GM19240 (cell line): ENCODE data around the gene EBF3.

Experiments
- DNase-seq: peaks from one replicate; pipeline ENCODE4 v3.0.0; 2011; ENCODE audit warnings: low spot score; ENCODE audit not compliant: insufficient read length

EBF3 gene

DNA sequence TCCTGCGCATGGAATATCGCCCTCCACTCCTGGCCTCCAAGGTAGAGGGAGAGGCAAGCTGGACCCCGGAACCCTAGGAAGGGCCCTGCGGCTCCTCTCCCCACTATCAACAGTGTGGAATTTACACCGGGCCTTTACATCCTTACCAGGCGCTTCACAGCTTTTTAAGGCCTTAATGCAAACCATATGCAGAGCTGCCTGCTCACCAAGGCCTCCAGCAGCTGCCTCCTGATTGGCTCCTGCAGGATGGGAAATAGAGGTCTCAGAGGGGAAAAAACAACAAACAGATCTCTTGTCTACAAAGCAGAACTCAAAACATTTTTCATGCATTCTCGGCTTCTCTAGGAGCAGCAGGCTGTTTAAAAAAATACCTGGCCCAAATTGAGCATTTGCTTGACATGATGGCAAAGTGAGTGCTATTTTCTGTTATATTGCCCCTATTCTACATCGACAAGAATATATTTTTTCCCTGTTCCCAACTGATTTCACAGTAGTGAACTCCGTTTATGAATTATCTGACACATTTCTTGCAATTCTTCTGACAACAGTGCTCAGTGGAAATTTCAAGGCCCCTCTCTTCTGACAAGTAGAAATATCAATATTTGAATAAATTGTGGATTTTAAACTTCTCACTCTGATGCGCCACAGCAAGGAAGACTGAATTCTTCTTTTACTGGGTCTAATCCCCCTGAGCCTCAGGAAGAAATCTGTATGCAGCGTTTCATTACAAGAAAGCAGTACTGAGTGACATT lies 51.7 kb downstream of the EBF3 start:
- no peak for DNase-seq

DNA sequence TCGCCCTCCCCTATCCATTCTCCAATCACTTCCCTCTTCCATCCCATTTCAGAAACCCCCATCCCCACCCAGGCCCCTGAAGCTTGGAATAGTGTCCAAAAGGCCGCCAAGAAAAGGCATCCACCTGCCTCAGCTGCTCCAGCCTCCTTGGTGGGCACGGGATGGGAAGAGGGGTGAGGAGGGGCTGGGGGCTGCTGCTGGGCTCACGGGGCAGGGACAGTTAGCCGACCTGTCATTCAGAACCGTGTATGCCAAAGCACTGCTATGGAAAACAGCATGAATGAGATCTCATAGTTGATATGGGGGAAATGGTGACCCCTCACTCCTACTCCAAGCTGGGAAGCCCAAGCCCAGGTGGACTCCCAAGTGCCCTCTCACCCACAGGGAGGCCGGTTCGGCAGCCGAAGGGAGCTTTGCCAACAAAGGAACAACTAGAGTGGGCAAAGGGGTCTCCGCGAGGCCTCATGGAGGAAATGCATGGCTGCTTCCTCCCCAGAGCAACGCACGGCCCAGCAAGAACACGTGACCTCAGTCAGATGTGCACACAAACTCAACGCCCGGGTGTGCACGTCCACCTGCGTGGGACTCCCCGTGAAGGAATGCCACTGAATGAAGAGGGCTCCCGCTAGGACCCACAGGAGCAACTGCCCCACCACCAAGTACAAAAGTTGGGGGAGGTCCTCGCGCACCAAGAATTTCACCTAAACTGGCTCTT lies 52.5 kb downstream of the EBF3 start:
- no peak for DNase-seq

DNA sequence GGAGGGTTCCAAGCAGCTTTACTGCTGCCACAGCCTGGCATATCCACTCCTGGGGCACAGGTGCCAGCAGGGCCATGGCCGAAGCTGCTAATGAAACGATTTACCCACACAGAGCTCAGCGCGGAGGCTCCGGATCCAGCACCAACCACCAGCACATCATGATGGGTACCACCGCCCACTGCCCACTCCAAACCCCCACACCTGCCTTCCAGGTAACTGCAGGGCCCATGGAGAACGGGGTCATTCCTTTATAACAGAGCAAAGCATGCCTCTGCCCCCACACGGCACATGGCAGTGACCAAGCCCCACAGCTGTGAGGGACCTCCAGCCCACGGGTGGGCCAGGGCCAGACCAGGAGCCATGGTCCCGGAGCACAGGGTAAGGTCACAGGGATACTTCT lies 53.2 kb downstream of the EBF3 start:
- no peak for DNase-seq

DNA sequence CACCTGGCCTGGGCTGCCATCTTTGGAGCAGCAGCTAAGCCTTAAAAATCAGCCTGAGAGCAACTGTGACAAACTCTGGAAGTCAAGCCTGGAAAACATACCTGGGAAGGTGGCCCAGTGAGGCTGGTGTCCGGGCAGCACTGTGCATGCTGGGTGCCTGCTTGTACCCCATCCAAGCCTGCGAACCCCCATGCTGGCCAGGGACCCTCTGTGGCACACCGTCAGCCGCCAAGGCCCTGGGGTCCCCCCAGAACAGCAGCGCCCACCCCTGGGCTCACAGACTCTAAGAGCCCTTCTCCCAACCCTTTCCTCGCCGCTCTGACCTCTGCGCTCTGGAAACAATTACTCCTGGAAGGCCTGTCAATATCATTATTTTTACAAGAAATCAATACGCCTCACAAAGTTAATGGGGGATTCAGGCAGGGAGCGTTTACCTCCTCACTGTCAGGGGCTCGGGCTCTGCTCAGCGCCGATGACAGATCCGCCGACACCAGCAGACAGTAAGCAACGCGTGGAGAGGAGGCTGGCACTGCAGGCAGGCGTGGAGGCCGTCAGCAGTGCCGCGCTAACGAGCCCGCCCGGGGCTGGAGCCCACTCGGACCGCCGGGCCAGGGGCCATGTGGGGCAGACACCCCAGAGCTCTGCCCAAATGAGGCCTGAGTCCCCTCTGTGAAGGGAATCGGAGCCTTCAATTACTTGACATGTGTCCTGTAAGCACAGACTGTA lies 54.4 kb downstream of the EBF3 start:
- DNase-seq: no peak

DNA sequence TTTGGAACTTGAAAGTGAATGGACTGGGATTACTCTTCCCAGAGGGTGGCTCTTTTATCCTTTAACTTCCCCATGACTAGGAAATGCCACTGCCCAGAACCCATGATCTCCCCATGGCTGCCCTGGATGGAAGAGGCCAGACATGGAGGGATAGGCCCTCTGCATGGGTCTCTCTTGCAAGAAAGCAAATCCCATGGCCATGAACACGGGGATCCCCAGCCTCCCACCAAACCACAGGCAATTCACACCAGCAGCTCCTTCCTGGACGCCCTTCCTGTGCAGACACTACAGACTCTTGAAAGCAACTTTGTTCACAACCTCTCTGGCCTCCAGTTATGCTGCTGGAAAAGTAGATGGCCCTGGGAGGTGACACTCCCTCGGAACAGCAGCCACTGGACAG lies 55.0 kb downstream of the EBF3 start:
- no peak for DNase-seq

DNA sequence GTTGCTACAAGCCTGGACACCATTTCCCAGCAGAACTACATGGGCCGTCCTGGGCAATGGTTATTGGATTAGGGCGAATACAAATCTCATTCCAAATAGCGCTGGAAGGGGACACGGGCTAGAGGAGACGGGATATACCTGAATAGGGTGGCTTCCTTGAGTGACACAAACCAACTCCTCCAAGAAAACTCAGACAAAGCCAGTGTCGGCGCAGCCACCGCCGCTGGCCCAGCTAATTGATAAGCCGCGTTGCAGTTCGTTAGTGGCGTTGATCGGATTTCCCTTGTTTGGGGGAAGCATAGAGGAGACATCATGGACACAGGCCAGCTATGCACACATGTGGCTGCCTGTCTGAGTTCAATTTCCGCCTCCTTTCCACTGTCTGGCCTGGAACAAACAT lies 55.7 kb downstream of the EBF3 start:
- DNase-seq: no peak

DNA sequence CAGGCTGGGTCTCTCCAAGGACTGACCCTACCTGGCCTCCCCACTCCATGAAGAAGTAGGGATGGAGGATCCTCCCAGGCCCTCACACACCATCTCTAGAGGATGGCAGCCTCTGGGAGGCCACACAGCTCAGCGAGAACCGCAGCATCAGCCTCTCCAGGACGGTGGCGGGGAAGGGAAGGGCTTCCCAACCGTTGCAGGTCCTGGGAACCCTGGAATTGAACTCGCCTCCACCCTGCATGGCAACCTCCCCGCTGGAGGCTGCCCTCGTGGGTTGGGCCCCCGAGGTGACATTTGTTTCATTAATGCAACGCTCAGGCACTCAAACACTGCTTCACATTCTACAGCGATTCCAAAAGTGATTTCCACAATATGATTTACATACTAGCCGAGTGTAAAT lies 58.5 kb downstream of the EBF3 start:
- no peak for DNase-seq

DNA sequence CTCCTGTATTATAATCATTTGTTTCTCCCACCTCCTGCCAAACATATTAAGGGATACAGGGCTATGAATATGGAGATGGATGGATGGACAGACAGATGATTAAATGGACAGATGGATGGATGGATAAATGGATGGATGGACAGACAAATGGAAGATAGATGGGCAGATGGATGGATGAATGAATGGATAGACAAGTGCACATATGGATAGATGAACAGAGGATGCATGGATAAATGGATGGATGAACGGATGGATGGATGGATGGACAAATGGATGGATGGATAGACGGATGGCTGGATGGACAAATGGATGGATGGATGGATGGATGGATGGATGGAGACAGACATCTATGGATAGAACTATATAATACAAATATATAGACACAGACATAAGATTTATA lies 59.8 kb downstream of the EBF3 start:
- DNase-seq: no peak

DNA sequence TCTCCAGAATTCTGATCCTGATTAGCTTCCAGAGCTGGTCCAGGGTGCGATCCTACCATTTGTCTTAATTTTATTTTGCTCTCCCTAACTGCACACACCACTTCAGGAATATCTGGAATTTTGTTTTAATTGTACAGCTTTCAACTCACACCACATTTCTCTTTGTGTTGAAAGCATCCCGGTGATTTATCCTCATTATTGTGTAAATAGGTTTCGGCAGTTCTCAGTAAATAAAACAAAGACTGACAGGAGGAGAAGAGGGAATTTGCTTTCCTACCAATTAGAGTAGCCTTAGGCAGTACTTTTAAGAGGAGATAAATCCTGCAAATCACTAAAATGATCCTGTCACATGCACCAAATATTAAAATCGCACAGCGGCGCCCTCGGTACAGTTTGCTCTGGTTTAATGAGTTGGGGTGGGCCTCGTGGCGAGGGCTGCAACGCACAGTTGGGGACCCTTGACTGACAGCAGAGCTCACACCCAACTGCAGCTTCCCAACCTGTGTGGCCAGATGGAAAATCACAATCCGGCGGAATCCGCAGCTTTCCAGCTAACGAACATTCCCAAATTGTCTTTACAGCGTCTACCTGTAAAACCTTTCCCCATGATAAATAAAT lies 62.6 kb downstream of the EBF3 start:
- DNase-seq: no peak

DNA sequence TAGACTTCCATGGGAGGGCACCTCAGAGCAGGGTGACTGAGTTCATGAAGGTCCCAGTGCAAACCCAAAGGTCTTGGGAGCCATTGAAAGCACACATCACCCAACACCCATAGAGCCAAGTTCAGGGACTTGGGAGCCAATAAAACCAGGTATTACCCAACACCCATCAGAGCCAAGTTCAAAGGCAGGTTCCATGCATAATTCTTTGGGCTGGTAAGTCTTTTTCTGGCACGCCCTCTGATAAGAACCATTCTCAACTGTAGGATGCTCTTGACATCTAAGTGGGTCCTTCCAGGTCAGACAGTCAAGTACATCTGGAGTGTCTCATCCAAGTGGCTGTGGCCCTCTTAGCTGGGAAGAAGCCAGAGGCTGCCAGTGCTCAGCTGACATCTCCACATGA lies 63.2 kb downstream of the EBF3 start:
- no peak for DNase-seq

DNA sequence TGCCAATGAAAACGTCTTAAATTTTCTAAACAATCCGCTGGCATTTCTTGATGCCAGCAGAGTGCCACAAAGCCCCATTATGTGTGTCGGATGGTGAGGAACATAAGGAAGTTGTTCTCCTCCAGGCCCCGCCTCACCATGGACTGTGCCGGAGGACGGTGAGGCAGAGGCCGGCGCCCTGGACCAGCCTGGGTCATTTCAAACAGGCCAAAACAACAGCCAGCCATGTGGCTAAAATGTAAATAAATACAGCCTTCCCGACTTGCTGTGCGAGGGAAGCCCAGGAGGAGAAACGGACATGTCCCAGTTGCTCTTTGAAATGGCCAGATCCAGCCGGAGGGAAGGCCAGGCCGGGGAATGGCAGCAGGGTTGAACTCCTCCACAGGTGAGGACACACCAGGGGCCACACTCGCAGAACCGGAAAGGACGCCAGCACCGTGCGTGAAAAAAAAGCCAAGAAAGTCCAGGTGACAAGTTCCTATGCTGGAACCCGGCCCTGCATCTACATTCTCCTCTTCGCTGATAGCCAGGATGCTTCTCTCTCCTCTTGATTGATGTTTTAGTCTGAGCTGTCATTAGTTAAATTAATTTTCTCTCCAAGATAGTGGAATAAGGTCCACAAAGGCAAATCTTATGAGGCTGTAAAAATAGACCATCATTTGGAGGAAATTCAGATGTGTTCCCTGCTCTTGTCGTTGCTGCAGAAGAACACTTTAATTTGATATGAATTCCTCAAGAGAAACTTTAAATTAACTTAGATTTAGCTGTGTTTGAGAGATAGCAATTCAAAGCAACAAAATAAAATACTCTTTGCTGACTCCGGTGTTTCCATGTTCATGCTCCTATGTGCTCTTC lies 64.6 kb downstream of the EBF3 start:
- no peak for DNase-seq

DNA sequence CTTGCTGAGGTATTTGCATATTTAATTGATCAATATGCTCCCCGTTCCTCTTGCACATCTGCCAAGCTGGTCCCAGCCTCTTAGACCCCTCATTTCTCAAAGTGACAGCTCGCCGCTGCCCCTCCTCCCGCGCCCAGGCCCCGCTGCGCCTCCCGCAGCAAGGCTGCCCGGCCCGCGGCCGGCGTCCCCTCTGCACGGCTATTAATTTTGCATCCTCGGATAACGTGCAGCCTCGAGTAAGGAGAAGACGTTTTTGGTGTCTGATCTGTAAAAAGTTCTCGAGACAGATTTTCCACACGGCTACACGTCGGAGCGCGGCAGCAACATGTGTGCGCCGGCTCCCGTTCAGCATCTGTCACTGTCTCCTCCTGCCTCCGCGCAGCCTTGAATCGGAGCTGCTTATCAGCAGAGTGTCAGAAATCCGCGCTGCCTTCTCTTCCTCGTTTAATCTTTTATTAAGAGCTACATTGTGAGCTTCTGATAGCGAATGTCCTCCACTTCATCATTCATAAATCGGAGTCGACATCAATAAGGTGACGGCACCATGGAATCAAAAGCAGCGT lies 65.3 kb downstream of the EBF3 start:
- no peak for DNase-seq

DNA sequence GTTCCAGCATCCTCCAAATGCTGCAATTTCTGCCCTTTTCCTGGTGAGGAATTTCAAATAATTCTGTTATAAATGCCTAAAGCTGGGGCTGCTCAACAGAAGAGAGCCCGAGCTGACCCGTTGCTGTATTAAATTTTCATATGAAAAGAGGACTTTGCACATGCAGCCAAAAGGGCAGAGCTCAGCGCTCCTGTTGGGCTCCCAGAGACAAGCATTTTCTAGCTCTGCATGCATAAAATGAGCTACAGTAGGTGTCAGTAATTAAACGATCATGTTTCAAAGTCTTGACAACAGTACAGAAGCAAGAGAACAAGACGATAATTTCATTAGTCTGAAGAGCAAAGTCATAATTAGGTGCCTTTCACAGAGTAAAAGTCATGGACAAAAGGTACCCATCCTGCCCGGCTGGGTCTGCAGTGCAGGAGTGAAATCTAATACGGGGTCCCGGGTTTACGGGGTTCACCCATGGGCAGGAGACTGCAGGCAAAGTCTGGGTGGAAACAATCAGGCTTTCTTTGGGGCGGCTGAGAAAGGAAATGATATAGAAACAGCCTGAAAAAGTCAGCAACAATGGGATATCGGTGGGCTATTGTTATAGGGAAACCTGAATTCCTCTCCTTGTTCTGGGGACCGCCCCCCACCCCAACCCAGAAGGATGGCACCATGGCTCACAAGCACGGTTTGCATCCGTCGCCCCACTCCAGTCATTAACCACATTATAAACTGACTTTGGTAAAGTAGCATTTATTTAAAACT lies 66.0 kb downstream of the EBF3 start:
- no peak for DNase-seq

DNA sequence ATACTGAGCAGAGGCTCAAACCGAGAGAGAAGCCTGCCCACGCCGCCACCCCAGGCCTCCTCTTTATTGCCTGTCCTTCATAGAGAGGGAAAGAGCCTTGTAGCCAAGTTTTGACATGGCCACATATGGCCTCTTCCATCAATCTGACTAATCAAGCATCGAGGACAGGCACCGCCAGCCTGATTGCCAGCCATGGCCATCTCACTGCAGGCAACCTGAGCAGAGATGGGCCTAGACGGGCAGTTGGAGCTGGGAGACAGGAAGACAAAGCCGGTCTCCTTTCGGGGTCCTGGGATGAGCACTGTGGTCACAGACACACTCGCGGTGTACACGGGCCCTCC lies 67.2 kb downstream of the EBF3 start:
- DNase-seq: no peak

DNA sequence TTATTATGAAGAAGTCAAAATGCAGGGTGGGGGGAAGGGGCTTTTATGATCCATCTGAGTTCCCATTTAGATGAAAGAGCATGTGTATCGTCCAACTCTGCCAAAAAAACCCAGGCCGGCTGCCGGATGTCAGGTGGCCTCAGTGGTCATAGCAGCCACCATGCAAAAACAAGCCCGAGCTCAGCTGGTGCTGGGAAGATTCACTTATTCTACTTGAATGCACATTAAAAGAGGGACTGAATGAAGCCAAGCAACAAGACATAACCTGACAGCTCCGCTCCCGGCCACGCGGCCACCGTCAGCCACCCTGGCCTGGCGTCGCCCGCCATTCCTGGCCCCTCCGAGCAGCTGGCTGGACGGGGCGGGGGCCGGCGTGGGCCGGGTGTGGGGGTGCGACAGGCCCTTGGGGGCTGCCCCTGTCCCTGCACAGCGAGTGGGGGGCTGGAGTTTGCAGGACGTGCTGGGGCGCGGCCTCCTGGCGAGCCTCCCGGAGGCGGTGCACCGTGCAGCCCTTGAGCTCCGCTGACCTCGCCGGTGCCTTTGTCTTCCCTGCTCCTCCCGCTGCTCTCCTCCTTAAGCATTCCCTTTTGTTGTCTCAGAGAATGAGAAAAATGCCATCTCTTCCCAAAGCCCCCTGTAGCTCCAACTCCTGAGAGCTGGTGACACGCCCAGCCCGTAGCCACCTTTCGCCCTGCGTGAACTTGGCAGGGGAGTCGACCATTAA lies 67.8 kb downstream of the EBF3 start:
- no peak for DNase-seq

DNA sequence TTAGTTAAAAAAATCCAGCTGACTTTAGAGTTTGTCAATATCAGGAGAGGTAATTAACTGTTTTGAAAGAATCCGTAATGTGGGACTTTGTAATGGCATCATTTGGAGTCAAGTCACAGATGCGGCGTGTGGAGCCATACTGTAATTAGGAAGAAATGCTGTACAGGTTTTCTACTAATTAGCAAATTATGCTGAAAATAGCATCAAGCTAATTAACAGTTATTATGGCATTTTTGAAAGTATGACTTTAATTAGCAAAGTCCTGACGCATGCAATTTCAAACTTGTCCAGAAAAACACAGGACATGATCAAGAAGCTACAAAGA lies 68.3 kb downstream of the EBF3 start:
- no peak for DNase-seq

DNA sequence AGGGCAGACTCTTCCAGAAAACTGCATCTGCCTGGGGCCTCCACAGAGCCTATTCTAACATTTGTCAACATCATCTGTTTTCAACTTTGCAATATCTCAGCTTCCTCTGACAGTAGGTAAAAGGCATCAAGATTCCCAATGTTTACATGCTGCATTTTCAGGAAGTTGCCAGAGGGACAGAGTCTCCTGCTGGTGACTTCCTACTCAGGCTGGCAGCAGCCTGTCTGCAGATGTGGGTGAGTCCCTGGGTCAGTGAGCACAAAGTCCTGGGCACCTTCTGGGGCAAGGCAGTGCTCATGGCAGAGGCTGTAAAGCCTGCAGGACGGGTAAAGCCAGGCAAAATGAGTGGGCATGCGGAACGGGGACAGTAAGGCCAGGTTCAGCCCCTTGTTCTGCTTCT lies 69.4 kb downstream of the EBF3 start:
- no peak for DNase-seq

DNA sequence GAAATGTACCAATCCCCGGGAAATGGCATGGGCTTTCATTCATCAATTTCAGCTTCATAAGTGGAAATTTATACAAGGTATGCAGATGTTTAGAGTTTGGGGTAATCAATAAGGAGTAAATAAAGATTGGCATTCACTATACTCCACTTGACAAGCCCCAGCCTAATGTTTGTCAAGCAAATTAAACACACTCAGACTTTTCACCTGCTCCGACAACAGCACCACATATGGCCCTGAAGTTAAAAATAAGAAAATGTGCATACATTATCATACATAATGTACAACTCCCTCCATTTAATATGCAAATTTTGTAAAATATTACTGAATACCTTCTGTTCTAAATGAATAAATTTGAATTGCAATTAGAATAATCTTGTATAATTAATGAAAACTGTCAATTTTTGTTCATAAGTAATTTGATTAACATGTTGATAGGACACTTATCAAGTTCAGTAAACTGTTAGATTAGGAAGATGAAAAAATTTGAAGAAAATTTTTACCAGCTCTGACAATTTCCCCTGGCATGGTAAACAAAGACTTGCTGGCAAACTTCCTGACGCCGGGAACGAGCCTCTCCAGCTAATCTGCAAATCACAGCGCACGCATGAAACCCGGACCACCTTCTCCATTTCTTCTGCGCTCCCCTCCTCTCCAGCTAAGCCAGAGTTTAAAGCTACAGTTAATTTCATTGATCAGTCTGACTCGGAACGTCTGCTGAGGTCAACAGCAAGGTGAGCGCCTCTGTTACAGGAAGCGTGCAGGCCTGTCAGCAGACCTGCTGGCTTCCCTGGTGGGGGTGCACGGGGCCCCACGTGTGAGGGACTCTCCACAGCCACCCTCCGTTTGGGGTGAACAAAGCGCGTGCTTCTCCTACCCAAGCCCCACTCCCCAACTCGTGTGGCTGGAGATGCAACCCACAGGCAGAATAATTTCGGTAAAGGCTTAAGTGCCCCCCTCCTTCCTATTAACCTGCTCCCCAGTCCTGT lies 70.7 kb downstream of the EBF3 start:
- DNase-seq: no peak
